ENCODE data around the gene GLRB.
"Not testable (repeated sequence)": the region's sequence is repeated elsewhere in the genome, so short reads cannot be mapped to it uniquely, and the experiment has no call there.

Gene GLRB

DNA sequence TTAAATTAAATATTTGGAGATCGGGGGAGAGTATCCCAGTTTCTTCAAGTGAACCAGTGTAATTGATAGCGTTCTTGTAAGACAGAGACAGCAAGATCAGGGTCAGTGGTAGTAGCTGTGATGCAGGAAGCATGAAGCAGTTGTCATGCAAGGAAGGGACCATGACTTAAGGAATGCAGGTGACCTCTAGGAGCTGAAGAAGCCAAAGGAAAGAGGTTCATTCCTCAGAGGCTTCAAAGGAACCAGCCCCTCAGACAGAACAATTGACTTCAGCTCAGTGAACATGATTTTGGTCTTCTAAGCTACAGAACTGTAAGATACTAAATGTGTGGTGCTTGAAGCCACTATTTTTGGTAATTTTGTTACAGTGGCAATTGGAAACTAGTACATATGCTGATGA, 51.6 kb downstream of the GLRB start:
- DNase-seq (ENCODE audit: low read depth in 2 of 2): no peak

DNA sequence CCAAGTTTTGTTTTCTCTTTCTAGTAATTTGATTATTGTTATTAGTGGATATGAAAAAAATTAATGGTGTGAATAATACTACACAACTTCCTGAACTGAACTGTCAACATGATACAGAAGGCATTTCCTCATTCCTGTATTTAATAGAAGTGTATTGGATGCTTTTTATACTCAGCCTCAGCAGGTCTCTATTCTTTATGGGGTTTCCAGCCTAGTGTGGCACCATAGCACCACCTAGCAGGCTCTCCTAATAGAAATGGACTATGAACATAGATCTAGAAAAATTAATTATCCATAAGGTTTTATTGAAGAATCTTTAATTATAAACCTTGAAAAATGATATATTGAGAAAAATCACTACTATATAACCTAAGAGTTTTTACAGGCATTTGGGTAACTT, 52.4 kb downstream of the GLRB start:
- no peak for DNase-seq (ENCODE audit: low read depth in 2 of 2)

DNA sequence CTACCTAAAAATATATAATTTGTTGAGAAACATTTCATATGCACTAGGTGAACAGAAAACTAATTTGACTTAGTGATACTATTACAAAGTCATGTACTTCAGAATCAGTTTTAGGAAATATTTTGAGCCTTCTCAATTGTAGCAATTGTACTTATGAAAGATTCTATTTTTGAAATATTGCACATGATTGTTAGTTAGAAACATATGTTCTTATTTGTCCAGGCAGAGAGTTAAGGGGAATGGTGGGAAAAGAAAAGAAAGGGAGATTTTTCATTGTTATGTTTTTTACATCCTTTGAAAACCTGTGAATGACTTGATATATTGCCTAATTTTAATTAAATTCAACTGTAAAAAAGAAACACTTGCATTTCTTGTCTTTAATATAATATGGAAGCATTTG, 66.0 kb downstream of the GLRB start:
- DNase-seq (ENCODE audit: low read depth in 2 of 2): no peak

DNA sequence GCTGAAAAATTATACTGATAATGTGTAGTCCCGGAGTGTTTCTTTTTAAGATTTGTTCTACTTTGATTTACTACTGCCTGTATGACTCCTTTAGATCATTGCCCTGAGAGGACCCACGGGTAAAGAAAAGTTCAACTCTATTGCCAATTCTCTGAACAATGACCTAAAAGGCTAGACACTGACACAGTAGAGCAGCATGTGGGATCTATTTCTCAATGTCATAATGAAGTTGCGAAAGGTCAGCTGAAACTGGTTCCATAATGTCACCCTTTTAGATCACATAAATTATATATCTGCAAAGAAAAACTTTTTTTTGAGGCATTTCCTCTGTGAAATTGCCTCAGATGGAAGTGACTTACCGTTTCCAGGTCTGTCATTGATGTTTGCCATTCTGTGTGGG, 67.4 kb downstream of the GLRB start:
- no peak for DNase-seq (ENCODE audit: low read depth in 2 of 2)

DNA sequence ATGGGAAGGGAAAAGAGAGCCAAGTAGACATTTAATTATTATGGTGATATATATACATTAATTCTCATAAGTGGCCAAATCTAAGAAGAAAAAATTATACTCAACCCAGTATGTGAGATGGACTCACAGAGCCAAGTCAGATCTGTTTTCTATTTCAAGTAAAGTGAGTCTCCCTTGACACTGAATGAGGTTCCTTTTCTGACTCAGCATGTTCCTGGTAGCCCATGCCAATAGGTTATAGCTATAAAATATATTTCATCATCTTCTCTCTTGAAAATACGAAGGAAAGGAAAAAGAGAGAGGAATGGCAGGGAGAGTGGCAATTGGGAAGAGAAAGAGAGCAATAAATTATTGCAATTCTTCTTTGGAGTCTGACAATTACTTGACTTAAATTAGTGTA, 75.8 kb downstream of the GLRB start:
- DNase-seq (ENCODE audit: low read depth in 2 of 2): no peak

DNA sequence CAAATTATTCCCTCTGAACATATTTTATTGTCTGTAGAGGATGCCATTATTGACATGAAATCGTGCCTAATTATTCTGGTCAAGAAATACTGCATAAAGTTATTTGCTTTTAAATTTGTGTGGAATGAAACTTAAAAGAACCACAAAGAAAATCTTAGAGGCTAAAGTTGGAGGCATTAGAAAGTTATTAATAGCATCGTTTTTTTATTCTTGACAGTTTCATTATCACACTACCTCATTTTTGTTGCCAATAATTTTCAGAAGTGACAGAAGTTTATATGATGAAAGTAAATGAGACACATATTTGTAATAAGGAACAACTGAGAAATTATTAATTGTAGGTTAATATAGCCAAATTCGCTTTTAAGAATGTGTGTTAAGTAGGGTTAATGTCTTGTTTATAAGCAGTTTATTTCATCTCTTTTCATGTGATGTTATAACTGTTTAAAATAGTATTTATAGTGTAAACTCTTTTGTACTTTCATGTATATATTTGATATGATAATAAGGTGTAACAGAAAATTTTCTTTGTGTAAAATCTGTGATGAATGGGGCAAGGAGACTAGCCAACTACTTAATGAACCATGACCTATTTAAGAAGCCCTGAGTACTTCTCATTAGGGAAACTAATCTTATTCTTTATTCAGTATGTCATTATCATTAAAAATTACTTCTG, 90.1 kb downstream of the GLRB start:
- DNase-seq (ENCODE audit: low read depth in 2 of 2): no peak

DNA sequence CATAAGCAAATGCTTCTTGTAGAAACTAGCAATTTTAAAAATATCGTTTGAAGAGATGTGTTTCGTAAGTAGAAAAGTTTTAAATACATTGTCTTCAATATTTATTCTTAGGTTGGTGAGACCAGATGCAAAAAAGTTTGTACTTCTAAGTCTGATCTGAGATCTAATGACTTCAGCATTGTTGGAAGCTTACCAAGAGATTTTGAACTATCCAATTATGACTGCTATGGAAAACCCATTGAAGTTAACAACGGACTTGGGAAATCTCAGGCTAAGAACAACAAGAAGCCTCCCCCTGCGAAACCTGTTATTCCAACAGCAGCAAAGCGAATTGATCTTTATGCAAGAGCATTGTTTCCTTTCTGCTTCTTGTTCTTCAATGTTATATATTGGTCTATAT, 94.4 kb downstream of the GLRB start:
- DNase-seq (ENCODE audit: low read depth in 2 of 2): no peak

DNA sequence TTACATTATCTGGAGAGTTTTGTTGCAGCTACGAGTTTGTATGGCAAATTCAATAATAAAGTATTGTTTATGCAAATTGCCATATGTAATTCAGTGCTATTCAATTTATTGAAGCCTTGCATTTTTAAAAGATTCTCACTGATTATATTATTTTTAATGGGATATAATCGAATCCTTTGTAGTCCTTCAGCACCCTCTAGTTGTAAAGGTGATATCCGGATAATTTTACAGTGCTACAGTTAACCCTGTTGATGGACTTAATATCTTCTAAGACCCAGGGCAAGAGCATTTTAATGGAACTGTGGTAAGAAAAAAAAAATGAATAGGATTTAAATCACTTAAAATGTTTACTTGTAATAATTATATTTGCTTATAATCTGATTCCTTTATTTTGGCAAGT, 96.1 kb downstream of the GLRB start:
- no peak for DNase-seq (ENCODE audit: low read depth in 2 of 2)

DNA sequence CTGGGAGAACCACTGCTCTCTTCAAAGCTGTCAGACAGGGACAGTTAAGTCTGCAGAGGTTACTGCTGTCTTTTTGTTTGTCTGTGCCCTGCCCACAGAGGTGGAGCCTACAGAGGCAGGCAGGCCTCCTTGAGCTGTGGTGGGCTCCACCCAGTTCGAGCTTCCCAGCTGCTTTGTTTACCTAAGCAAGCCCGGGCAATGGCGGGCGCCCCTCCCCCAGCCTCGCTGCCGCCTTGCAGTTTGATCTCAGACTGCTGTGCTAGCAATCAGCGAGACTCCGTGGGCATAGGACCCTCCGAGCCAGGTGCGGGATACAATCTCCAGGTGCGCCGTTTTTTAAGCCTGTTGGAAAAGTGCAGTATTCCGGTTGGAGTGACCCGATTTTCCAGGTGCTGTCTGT, 104.3 kb downstream of the GLRB start:
- not testable (repeated sequence) for DNase-seq (ENCODE audit: low read depth in 2 of 2)

DNA sequence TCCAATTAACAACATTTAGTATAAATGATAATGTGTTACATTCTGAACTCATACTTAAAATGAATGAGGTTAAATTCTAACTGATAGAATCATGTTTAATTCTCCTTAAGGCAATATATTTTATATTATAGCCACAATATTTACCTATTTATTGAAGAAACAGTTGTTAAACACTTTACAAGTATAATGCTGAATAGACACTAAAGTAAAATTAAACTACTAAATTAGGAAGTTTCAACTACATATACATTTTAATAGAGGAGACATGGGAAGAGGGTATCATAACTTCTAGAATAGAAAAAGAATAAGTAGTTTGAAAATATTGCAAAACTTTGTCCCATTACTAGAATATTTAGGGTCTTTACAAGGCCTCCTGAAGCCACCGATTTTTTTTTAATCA, 108.3 kb downstream of the GLRB start:
- no peak for DNase-seq (ENCODE audit: low read depth in 2 of 2)

DNA sequence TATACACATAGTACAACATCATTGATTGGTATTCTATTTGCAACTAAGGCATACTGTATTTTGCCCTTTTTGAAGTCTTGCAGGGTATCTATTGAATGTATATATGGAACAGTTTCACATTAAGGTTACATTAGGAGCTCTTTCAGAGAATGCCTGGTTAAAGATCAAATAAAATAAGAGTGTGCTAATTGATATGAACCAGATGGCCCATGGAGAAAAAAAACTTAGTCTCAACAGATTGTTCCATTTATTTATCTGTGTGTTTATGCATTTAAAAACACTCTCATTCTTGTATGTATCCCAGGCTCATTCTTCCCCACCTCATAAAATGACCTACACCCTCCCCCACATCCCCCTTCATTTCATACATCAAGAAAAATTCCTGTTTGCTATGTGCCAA, 109.4 kb downstream of the GLRB start:
- no peak for DNase-seq (ENCODE audit: low read depth in 2 of 2)

DNA sequence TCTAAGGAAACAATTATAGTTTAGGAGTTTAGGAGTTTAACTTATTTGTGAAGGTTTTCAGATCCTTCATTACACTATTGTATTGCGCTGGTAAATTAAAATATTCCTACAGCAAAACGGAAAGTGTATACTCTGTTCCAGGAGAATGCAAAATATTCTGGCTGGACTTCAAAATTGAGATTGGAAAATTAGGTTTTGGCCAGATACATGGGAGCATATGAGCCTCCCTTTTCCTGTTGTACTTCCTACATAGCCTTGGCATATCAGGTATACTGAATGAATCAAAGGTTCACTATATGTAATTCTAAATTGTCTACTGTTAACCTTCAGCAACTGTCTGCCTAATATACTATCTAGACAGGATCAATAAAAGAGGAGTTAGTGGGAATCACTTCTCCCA, 119.4 kb downstream of the GLRB start:
- no peak for DNase-seq (ENCODE audit: low read depth in 2 of 2)

DNA sequence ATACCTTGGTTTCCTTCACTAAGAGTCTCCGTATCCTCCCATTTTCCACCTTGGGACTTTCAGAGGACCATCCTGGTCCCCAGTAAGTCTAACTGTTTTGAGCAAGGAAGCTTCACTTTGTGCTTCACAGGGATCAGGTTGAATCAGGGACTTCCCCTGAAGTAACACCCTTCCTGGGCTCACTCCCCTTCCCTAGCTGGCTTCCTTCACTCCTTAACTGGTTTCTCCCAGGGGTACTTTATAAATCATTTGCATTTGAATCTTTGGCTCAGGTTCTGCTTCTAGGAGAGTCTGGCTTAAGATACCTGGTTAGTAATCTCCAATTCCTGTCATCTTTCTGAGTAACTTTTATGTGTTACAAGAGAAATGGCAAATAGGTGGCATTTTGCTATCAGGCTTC, 120.1 kb downstream of the GLRB start:
- no peak for DNase-seq (ENCODE audit: low read depth in 2 of 2)

DNA sequence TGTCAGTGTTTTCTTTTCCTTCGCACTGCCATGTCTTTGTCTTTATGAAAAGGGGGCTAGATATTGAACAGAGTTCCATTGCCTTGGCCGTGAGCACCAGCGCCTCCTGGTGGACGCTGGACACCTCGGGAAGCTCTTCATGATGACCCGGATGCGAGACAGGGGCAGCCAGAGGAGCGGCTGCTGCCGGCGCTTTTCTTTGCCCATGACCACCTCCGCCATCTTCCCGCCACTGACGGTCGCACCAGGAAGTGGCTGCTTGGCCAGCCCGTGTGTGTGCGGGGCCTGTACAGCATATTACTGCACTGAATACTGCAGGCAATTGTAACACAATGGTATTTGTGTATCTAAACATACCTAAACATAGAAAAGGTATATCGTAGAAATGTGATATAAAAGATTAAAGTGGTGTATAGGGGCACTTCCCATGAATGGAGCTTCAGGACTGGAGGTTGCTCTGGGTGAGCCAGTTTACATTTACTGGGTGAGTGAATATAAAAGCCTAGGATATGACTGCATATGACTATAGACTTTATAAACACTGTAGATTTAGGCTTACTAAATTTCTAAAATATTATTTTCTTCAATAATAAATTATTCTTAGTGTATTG, 128.8 kb downstream of the GLRB start:
- DNase-seq (ENCODE audit: low read depth in 2 of 2): peak in 1 of 2 donors; percentile 9

DNA sequence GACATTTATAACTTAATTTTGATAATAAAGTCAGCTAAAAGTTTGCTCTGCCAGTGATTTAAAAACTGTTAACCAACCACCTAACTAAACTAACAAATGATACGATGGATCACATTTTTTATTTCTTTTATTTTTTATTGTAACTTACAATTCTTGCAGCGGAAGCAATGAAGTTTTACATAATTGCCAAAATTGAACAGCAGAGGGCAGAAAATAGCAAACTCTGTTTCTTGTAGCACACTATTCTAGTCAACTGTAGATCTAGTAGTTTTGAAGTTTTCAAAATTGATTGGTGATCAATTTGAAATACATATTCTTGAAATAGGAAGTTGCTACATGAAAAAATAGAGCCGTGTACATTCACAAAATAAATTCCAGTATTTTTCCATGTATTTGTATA, 141.8 kb downstream of the GLRB start:
- DNase-seq (ENCODE audit: low read depth in 2 of 2): no peak

DNA sequence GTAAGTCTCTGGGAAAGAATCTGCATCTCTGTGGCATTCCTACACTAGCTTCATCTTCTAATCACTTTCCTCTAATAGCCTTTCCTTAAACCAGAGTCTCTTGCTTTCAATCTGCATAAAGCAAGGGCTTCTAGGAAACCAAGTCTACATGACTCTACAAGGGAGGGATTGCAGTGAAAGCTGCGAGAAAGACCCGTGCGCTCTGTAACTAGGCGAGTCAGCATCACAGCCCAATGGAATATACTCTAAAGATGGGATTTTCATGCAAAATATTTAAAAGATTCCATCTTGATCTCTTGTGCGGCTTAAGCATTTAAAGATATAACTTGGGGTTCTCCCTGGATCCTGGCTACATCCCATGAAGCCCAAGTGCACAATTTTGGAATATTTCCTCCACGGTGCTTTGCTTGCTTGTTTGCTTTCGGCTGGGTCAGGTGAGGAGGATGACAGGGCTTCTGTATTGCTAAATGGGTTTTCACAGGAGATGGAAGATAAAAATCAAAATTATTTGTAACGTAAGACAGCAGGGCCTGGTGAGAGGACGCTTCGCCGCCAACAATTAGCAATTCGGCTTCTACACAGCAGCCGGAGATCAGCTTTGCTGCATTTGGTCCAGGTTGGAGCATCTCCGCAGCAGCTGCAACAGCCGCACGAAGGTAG, 143.9 kb downstream of the GLRB start:
- no peak for DNase-seq (ENCODE audit: low read depth in 2 of 2)

DNA sequence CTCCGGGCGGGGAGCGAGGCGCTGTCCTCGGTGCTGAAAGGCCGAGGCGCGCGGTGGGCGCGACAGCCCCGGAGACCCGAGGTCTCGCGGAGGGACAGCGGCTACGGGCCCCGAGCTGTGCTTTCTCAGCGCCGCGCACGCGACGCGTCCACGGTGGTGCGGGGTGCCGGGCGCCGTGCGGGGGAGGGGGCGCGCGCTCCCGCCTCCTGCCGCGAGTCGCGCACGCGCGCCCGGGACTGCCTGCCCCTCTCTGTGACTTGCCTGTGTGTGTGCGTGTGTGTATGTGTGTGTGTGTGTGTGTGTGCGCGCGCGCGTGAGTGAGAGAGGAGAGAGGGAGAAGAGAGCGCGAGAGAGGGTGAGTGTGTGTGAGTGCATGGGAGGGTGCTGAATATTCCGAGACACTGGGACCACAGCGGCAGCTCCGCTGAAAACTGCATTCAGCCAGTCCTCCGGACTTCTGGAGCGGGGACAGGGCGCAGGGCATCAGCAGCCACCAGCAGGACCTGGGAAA, 144.5 kb downstream of the GLRB start, which contains the start of gene GRIA2:
GRIA2 (plus strand) TSS at position 358 of the 511 bp plus-strand sequence. CDS start 315 bp downstream, outside the sequence.
- no peak for DNase-seq (ENCODE audit: low read depth in 2 of 2)

DNA sequence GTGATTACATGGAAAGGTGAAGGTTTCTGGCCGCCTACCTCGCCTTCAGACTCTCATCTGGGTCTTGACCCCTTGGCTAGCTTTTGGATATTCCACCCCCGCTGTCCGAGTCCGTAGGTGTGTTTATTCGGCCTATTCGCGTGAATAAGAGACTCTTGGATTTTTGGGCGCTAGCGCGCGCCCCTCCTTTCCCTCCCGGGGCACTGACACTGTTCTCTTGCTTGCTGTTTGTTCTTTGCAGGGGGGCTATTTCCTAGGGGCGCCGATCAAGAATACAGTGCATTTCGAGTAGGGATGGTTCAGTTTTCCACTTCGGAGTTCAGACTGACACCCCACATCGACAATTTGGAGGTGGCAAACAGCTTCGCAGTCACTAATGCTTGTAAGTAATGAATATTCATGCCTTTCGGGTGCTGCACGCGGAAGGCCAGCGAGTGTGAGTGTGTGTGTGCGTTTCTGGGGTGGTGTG, 145.5 kb downstream of the GLRB start:
- no peak for DNase-seq (ENCODE audit: low read depth in 2 of 2)
